ENCODE results near the gene PINLYP. TPM values are rescaled to one million over a fixed set of nuclear protein-coding genes. Genes with fewer than 3 reads are reported as not detected.
"Not testable (repeated sequence)": the region's sequence is repeated elsewhere in the genome, so short reads cannot be mapped to it uniquely, and the experiment has no call there.

Gene PINLYP
- total RNA-seq, 1 donor from 2014 or later = 0.91 TPM

DNA sequence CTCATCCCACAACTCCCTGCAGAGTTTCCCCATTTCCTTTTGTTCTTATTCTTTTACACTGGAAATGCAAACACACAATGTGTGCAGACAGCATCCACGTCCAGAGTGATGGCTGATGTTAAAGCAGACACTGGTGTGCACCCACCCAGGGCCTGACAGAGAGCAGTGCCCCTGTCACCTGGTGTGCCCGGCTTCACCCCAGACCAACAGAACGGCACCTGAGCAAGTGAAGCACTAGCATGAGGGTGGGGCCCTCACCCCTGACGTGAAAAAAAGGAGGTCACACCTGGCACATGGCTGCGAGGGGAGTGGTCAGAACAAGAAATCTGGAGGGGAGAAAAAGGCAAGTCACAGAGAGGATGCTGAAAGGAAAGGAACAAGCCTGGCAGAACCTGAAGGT lies 30.3 kb upstream of the PINLYP start:
- Mint-ChIP-seq H3K27ac (ENCODE audit: unreplicated experiment) (no peak overlapping the region), H3K4me1 (ENCODE audit: unreplicated experiment) (no peaks in the 10 kb centered on the region), H3K27me3 (ENCODE audit: unreplicated experiment) (no peaks in the 10 kb centered on the region), H3K36me3 (ENCODE audit: unreplicated experiment) (peaks cover 27% of the 10 kb centered on the region), H3K9me3 (ENCODE audit: unreplicated experiment) (no peaks in the 10 kb centered on the region), H3K4me3 (ENCODE audit: unreplicated experiment) (no peak overlapping the region)
- TF ChIP-seq, protein P1, sequence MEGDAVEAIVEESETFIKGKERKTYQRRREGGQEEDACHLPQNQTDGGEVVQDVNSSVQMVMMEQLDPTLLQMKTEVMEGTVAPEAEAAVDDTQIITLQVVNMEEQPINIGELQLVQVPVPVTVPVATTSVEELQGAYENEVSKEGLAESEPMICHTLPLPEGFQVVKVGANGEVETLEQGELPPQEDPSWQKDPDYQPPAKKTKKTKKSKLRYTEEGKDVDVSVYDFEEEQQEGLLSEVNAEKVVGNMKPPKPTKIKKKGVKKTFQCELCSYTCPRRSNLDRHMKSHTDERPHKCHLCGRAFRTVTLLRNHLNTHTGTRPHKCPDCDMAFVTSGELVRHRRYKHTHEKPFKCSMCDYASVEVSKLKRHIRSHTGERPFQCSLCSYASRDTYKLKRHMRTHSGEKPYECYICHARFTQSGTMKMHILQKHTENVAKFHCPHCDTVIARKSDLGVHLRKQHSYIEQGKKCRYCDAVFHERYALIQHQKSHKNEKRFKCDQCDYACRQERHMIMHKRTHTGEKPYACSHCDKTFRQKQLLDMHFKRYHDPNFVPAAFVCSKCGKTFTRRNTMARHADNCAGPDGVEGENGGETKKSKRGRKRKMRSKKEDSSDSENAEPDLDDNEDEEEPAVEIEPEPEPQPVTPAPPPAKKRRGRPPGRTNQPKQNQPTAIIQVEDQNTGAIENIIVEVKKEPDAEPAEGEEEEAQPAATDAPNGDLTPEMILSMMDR (IDR thresholded peaks at IDR 0.05) = no peak
- no peak for DNase-seq (ENCODE audit: extremely low spot score, unreplicated experiment)

DNA sequence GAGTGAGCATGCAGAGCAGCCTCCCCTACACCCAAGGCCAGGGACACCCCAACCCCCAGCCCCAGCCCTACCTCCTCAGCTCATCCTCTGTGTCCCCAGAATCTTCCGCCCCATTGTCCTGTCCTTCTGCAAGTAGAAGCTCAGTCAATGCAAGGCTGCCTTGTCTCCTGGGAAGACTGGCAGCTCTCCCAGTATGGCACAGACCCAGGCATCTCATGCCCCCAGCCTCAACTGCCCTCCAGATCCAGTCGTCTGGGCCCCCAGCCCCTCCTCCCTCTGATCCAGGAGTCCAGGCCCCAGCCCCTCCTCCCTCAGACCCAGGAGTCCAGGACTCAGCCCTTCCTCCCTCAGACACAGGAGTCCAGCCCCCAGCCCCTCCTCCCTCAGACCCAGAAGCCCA lies 29.6 kb upstream of the PINLYP start:
- H3K27ac Mint-ChIP-seq (ENCODE audit: unreplicated experiment) = no peak overlapping the region
- H3K4me1 Mint-ChIP-seq (ENCODE audit: unreplicated experiment) = no peaks in the 10 kb centered on the region
- TF ChIP-seq, protein P1 (IDR thresholded peaks at IDR 0.05) = no peak
- H3K36me3 Mint-ChIP-seq (ENCODE audit: unreplicated experiment) = peaks cover 33% of the 10 kb centered on the region
- DNase-seq (ENCODE audit: extremely low spot score, unreplicated experiment) = no peak
- no peaks in the 10 kb centered on the region for H3K27me3 Mint-ChIP-seq (ENCODE audit: unreplicated experiment)
- H3K9me3 Mint-ChIP-seq (ENCODE audit: unreplicated experiment) = no peaks in the 10 kb centered on the region
- no peak overlapping the region for H3K4me3 Mint-ChIP-seq (ENCODE audit: unreplicated experiment)

DNA sequence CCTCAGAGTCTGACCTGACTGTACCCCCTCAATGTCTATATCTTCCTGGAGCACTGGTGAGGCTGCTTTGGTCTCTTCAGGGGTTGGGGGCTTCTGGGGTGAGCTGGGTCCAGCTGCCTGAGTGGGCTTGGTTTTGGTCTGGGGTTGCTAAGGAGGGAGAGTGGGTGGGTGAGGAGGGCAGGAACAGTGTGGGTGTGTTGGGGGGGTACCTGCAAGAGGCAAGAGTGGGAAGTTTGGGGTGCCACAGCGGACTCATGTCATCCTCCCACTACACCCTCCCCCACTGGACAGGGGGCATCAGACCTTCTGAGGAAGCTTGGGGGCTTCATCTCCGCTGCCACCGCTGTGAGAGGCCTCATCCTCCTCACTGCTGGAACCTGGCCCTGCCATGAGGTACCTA lies 29.0 kb upstream of the PINLYP start:
- Mint-ChIP-seq H3K27me3 (ENCODE audit: unreplicated experiment) (no peaks in the 10 kb centered on the region), H3K27ac (ENCODE audit: unreplicated experiment) (no peak overlapping the region), H3K36me3 (ENCODE audit: unreplicated experiment) (peaks cover 36% of the 10 kb centered on the region), H3K9me3 (ENCODE audit: unreplicated experiment) (no peaks in the 10 kb centered on the region), H3K4me3 (ENCODE audit: unreplicated experiment) (no peak overlapping the region), H3K4me1 (ENCODE audit: unreplicated experiment) (no peaks in the 10 kb centered on the region)
- no peak for DNase-seq (ENCODE audit: extremely low spot score, unreplicated experiment)
- TF ChIP-seq, protein P1 (IDR thresholded peaks at IDR 0.05) = no peak

DNA sequence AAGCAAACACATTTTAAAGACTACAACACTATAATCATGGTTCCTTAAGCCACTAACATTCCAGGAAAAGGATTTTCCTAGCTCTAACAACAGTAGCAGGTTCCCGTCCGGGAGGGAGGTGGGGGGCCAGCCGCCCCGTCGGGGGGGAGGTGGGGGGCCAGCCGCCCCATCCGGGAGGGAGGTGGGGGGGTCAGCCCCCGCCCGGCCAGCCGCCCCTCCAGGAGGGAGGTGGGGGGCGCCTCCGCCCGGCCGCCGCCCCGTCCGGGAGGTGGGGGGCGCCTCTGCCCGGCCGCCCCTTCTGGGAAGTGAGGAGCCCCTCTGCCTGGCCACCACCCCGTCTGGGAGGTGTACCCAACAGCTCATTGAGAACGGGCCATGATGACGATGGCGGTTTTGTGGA lies 27.7 kb upstream of the PINLYP start:
- DNase-seq (ENCODE audit: extremely low spot score, unreplicated experiment); H3K4me3 Mint-ChIP-seq (ENCODE audit: unreplicated experiment); H3K9me3 Mint-ChIP-seq (ENCODE audit: unreplicated experiment); H3K4me1 Mint-ChIP-seq (ENCODE audit: unreplicated experiment); H3K27ac Mint-ChIP-seq (ENCODE audit: unreplicated experiment); H3K27me3 Mint-ChIP-seq (ENCODE audit: unreplicated experiment): not testable (repeated sequence)
- H3K36me3 Mint-ChIP-seq (ENCODE audit: unreplicated experiment) = peaks cover 35% of the 10 kb centered on the region

DNA sequence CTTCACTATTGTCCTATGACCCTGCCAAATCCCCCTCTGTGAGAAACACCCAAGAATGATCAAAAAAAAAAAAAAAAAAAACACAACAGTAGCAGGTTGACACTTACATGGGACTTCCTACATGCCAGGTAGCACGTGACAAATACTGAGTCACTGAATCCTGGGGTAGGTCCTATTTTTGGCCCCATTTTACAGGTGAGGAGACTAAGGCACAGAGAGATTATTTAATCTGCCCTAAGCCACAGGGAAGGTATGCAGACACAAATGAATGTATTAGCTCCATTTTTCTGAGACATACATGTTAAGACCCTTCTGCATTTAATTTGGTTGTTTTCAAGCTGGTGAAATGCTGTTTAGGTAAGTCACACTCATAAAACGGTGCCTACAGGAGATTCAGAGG lies 26.9 kb upstream of the PINLYP start:
- Mint-ChIP-seq H3K36me3 (ENCODE audit: unreplicated experiment) (peaks cover 31% of the 10 kb centered on the region), H3K27ac (ENCODE audit: unreplicated experiment) (no peak overlapping the region), H3K4me1 (ENCODE audit: unreplicated experiment) (no peaks in the 10 kb centered on the region), H3K4me3 (ENCODE audit: unreplicated experiment) (no peak overlapping the region), H3K9me3 (ENCODE audit: unreplicated experiment) (no peaks in the 10 kb centered on the region), H3K27me3 (ENCODE audit: unreplicated experiment) (no peaks in the 10 kb centered on the region)
- TF ChIP-seq, protein P1 (IDR thresholded peaks at IDR 0.05) = no peak
- DNase-seq (ENCODE audit: extremely low spot score, unreplicated experiment) = no peak

Measured in osteocyte (in vitro differentiated cells).